ENCODE data around the gene CUL2.

GRCh38 chr10:35015843-35016408 is 74.2 kb downstream of the CUL2 start:
- no peak for TF ChIP-seq CTCF (IDR thresholded peaks at IDR 0.05)
- no peak for TF ChIP-seq POLR2A (IDR thresholded peaks at IDR 0.05)
